GM19035 (cell line): Measurements from ENCODE around the gene B2M.
"Not testable (repeated sequence)": the region's sequence is repeated elsewhere in the genome, so short reads cannot be mapped to it uniquely, and the experiment has no call there.

Experiments used
- ATAC-seq: cut with Tn5 transposase; IDR thresholded peaks from one replicate; pipeline ENCODE4 v1.9.1; 2021; ENCODE audit not compliant: unreplicated experiment

B2M gene

GRCh38 chr15:44711096-44711742 lies at the start of gene B2M, which contains the start of gene PATL2:
B2M (plus strand) TSS chr15:44711517; CDS start chr15:44711547, 30 bp downstream.
PATL2 (minus strand) TSS chr15:44711323; CDS start chr15:44676490, 34,833 bp downstream.
- ATAC-seq = peak; percentile 81

DNA sequence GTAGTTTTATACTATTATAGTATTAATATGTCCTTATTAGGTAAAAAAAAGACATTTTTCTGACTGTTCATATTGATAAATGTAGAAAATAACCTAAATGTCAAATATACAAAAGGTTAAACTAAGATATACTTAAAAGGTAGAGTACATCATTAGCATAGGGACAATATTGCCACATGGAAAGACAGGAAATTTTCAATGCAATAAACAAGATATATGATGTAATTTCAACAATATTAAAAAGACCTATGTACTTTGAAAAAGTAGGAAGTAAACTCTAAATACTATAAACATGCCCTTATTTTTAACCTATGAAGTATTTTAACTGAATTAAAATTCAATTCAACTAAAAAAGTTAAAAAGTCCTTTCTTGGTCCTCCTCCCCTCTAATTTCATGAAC lies 49.7 kb upstream of the B2M start:
- ATAC-seq = no peak

DNA sequence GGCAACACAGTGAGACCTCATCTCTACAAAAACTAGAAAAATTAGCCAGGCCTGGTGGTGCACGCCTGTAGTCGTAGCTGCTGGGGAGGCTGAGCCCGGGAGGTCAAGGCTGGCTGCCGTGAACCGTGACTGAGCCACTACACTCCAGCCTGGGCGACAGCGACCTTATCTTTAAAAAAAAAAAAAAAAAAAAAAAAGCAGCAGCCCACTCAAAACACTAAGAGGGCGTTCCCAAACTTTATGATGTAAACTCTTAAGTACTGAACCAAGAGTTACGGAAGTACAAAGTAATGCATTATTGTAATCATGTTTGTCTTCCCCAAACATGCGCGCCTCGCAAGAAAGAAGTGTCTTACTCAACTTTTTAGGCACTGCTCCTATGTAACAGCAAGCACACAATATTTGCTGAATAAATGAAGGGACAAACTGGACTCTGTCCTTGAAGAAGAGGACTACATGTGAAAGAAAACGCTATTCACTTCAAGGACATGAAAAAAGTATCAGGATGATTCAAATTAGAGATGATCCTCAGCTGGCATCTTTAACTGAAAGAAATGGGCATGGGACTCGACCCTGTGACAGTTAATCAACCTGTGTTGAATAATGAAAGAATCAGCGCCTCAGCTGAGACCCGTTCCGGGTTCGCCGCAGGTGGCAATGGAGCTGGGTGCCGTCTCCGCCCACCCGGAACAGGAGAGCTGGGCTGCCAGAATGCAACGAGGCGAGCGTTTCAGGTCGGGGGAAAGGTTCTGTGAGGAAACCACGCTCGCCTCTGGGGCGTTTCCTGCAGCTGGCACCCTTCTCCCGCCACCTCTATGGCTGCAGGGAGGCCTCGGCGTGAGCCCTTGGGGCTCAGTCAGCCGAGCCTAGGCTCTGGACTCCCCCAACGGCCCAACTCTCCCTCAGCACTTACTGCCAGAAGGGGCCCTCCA lies 48.6 kb upstream of the B2M start:
- ATAC-seq = peak; percentile 45

- peak; percentile 82 for ATAC-seq
Observed at GRCh38 chr15:44663410-44664308, 47.7 kb upstream of the B2M start, which contains the start of gene SPG11. SPG11 (minus strand) TSS chr15:44663662; CDS start chr15:44663647, 15 bp downstream.

- no peak for ATAC-seq
Observed at GRCh38 chr15:44666210-44667038, 44.9 kb upstream of the B2M start.

DNA sequence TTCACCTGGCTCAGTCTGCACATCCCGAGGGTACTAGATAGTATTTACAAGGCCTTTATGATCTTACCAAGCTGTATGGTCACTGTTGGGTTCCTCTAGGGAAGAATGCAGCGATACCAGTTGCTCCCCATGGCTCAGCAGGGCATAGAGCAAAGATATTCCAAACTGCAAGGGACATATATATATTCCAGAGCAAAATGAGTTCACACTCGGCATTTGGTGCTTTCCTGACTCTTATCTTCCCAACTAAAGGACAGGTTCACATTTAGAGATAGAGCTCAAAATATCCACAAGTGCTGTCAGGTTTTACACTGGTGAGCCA lies 44.3 kb upstream of the B2M start:
- no peak for ATAC-seq

DNA sequence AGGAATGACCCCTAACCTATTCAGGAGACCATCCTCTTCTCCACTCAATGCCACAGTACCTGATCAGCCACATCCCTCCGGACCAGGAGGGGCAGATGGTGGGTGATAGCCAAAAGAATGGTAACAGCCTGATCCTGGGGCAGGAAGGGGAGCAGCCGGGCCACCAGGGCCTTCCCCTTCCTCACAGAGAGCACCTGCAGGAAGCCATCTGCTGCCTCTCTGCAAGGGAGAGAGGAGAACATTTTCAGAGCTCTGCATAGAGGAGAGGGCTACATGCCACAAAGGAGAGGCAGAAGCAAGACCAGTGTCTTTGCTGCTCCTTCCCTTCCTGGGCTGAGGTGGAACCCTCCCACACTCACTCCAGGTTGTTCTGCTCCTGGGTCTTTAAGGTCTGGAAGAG lies 42.4 kb upstream of the B2M start:
- no peak for ATAC-seq

DNA sequence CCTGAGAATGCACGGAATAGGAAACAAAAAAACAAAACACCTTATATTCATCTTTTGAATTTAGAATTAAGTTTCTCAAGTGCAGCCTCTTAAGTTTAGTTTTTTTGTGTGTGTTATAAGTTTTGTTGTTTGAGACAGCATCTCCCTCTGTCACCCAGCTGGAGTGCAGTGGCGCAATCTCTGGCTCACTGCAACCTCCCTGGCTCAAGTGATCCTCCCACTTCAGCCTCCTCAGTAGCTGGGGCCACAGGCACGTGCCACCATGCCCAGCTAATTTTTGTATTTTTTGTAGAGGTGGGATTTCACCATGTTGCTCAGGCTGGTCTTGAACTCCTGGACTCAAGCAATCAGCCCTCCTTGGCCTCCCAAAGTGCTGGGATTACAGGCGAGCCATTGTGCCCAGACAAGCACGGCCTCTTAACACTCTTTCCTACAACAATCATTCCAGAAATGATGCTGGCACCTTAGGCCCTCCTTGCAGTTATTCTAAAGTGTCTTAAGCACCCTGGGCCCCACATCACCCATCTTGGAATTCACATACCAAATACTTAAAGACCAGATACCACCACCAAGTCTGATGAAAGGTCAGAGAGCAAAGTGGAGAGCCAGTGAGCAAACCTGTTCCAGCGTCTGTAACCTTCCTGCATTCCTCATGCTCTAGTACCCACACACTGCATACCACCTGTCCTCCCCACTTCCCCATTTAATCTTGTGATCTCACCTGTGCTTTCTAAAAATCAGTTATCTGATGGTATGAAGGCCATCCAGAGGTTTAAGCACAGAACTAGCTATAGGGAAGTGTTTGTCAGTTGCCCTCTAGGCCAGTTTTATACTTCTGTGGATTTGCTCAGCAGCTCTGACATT lies 41.0 kb upstream of the B2M start:
- no peak for ATAC-seq

- no peak for ATAC-seq
Observed at GRCh38 chr15:44673639-44674038, 37.7 kb upstream of the B2M start.

GRCh38 chr15:44675911-44676310 lies 35.4 kb upstream of the B2M start:
- ATAC-seq = no peak

GRCh38 chr15:44676676-44677075 lies 34.6 kb upstream of the B2M start:
- peak; percentile 41 for ATAC-seq

GRCh38 chr15:44682211-44682610 lies 29.1 kb upstream of the B2M start:
- ATAC-seq = no peak

DNA sequence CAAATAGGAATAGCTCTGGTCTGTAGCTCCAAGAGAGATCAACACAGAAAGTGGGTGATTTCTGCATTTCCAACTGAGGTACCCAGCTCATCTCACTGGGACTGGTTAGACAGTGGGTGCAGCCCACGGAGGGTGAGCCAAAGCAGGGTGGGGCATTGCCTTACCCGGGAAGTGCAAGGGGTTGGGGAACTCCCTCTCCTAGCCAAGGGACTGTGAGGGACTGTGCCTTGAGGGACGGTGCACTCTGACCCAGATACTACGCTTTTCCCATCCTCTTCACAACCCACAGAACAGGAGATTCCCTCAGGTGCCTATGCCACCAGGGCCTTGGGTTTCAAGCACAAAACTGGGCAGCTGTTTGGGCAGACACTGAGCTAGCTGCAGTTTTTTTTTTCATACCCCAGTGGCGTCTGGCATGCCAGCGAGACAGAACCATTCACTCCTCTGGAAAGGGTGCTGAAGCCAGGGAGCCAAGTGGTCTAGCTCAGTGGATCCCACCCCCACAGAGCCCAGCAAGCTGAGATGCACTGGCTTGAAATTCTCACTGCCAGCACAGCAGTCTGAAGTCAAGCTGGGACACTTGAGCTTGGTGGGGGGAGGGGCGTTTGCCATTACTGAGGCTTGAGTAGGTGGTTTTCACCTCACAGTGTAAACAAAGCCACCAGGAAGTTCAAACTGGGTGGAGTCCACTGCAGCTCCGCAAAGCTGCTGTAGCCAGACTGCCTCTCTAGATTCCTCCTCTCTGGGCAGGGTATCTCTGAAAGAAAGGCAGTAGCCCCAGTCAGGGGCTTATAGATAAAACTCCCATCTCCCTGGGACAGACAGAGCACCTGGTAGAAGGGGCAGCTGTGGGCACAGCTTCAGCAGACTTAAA lies 28.3 kb upstream of the B2M start:
- not testable (repeated sequence) for ATAC-seq

DNA sequence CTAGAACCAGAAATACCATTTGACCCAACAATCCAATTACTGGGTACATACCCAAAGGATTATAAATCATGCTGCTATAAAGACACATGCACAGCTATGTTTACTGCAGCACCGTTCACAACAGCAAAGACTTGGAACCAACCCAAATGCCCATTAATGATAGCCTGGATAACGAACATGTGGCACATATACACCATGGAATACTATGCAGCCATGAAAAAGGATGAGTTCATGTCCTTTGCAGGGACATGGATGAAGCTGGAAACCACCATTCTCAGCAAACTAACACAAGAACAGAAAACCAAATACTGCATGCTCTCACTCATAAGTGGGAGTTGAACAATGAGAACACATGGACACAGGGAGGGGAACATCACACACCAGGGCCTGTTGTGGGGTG lies 22.0 kb upstream of the B2M start:
- ATAC-seq = not testable (repeated sequence)

- not testable (repeated sequence) for ATAC-seq
Observed at GRCh38 chr15:44690245-44690644, 21.1 kb upstream of the B2M start.

GRCh38 chr15:44692659-44693058 lies 18.7 kb upstream of the B2M start:
- ATAC-seq = no peak

DNA sequence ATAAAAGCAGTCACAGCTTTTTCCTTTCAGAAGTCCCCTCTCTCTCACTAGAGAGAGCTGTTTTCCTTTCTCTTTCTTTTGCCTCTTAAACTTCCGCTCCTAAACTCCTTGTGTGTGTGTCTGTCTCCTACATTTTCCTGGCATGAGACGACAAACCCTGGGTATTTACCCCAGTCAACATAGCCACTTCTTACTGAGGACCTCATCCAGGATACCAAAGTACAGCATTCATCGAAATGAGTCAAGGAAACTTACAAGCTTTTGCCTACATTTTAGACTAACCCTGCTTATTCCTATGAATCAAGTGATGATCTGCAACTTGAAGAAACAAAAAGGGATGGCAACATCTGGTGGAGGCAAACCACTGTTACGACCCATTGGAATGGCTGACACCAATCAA lies 16.9 kb upstream of the B2M start:
- no peak for ATAC-seq

DNA sequence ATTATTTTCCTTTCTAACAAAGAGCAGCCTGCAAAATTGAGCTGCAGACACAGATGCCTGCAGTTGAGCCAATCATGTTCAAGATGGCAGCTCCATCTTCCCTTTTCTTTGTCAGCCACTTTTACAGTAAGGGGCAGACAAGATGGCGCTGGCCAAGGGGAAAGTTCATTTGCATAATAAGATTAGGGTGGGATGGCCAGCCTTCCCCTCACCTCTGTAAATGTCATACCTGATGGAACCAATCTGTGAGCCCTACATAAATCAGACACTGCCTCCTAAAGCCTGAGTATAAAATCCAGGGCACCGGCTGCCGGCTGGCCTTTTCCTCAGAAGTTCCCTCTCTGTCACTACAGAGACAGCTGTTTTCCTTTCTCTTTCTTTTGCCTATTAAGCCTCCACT lies 16.0 kb upstream of the B2M start:
- no peak for ATAC-seq
